SK-N-MC (cell line): ENCODE results near the gene MCU.

Source experiments
- EZH2 ChIP-seq: fragments of 200-600 bp; sonication (generic); IDR thresholded peaks from one replicate; pipeline ENCODE4 v1.6.1; 2017; ENCODE audit warnings: antibody characterized with exemption
- FOXP2 ChIP-seq: optimal IDR thresholded peaks from 2 replicates; pipeline ENCODE3; 2011; ENCODE audit warnings: mild to moderate bottlenecking, moderate library complexity; ENCODE audit not compliant: insufficient read depth; ENCODE audit errors: extremely low read length, control extremely low read depth
- POLR2AphosphoS5 ChIP-seq: IDR thresholded peaks from 2 replicates; pipeline ENCODE4 v1.6.1; 2012; ENCODE audit warnings: mild to moderate bottlenecking, low read depth, low read length, borderline replicate concordance

DNA sequence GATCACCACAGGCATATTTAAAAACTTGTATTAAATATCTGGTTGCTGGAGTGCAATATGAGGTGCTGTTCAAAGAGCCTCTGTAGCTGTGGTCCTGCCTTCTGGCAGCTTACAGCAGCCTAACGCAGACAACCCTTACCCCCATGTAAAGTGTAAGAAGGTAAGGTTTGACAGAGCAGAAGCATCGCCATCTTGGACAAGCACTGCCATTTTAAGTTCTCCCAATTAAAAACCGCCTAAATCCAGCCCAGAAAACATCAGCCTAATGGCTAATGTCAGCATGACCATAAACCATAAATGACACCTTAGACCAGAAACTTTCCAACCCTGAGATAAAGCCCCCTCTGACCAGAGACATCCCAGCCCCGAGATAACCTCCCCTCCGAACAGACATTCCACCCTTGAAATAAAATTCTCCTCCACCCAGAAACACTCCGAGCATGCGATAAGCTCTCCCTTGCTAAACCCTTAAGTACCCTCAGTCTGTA, 196.3 kb downstream of the MCU start:
- TF ChIP-seq EZH2 = no peak
- TF ChIP-seq POLR2AphosphoS5 = no peak
- no peak for TF ChIP-seq FOXP2
